ENCODE measurements around the gene PPM1K.
"Not testable (repeated sequence)": the region's sequence is repeated elsewhere in the genome, so short reads cannot be mapped to it uniquely, and the experiment has no call there.

PPM1K gene

GRCh38 chr4:88284439-88285234, at the start of gene PPM1K:
Gene PPM1K (minus strand): TSS chr4:88284561. CDS start chr4:88278583, 5,978 bp downstream.
- peak; percentile 99 for DNase-seq

GRCh38 chr4:88333741-88334405, 49.5 kb upstream of the PPM1K start:
- no peak for DNase-seq

GRCh38 chr4:88327665-88328064, 43.3 kb upstream of the PPM1K start:
- DNase-seq: no peak

- DNase-seq: peak; percentile 8
Measured at GRCh38 chr4:88320780-88321373, 36.5 kb upstream of the PPM1K start.

- no peak for DNase-seq
Measured at GRCh38 chr4:88320224-88320779, 35.9 kb upstream of the PPM1K start.

GRCh38 chr4:88318751-88319350, 34.5 kb upstream of the PPM1K start:
- DNase-seq: no peak

- DNase-seq: no peak
Measured at GRCh38 chr4:88315460-88316017, 31.2 kb upstream of the PPM1K start.

GRCh38 chr4:88313088-88313624, 28.8 kb upstream of the PPM1K start:
- DNase-seq: not testable (repeated sequence)

GRCh38 chr4:88308587-88308986, 24.2 kb upstream of the PPM1K start:
- no peak for DNase-seq

GRCh38 chr4:88297725-88298454, 13.5 kb upstream of the PPM1K start:
- no peak for DNase-seq

- DNase-seq: no peak
Measured at GRCh38 chr4:88297212-88297516, 12.8 kb upstream of the PPM1K start.

GRCh38 chr4:88296413-88297211, 12.3 kb upstream of the PPM1K start:
- no peak for DNase-seq

- no peak for DNase-seq
Measured at GRCh38 chr4:88295656-88296055, 11.3 kb upstream of the PPM1K start.

- DNase-seq: no peak
Measured at GRCh38 chr4:88291003-88291402, 6.6 kb upstream of the PPM1K start.

GRCh38 chr4:88286897-88287296, 2.5 kb upstream of the PPM1K start:
- DNase-seq: no peak

GRCh38 chr4:88285235-88285653, 883 bp upstream of the PPM1K start:
- no peak for DNase-seq

- DNase-seq: peak; percentile 65
Measured at GRCh38 chr4:88283661-88284438, 511 bp downstream of the PPM1K start.

GRCh38 chr4:88280228-88280795, 4.0 kb downstream of the PPM1K start:
- no peak for DNase-seq

GRCh38 chr4:88277711-88278225, 6.6 kb downstream of the PPM1K start:
- no peak for DNase-seq
